HCT116 (cell line): ENCODE measurements around the gene TEX10.

Source experiments
- CEBPB ChIP-seq: IDR thresholded peaks from 2 replicates; pipeline ENCODE4 v1.6.1; 2012; ENCODE audit warnings: low read depth
- EZH2 ChIP-seq: fragments of 200-600 bp; sonication (generic); IDR thresholded peaks from 2 replicates; pipeline ENCODE4 v1.6.1; 2017; ENCODE audit warnings: antibody characterized with exemption, mixed run types
- JUND ChIP-seq: IDR thresholded peaks from 2 replicates; pipeline ENCODE4 v1.6.1; 2012
- POLR2A ChIP-seq: IDR thresholded peaks from 2 replicates; pipeline ENCODE4 v1.7.0; 2011; ENCODE audit warnings: borderline replicate concordance; ENCODE audit not compliant: insufficient read depth, insufficient read length; ENCODE audit errors: extremely low read depth
- POLR2AphosphoS5 ChIP-seq: IDR thresholded peaks from 2 replicates; pipeline ENCODE4 v1.6.1; 2011; ENCODE audit warnings: mild to moderate bottlenecking, low read depth, low read length, moderate library complexity
- SIN3A ChIP-seq: IDR thresholded peaks from 2 replicates; pipeline ENCODE4 v1.6.1; 2012; ENCODE audit warnings: low read depth
- SRF ChIP-seq: IDR thresholded peaks from 2 replicates; pipeline ENCODE4 v1.6.1; 2012; ENCODE audit warnings: low read depth
- YY1 ChIP-seq: IDR thresholded peaks from 2 replicates; pipeline ENCODE4 v1.6.1; 2011; ENCODE audit warnings: low read length, low read depth, moderate library complexity, mild to moderate bottlenecking; ENCODE audit not compliant: insufficient replicate concordance; ENCODE audit errors: extremely low read depth
- ZBTB33 ChIP-seq: IDR thresholded peaks from 2 replicates; pipeline ENCODE4 v1.6.1; 2011; ENCODE audit warnings: mild to moderate bottlenecking, low read length, moderate library complexity; ENCODE audit not compliant: insufficient replicate concordance; ENCODE audit errors: extremely low read depth
- ZNF274 ChIP-seq: fragments of 200-500 bp; sonication (Bioruptor generic); IDR thresholded peaks from 2 replicates; pipeline ENCODE4 v1.6.1; 2014; ENCODE audit warnings: mild to moderate bottlenecking, low read depth, low read length, inconsistent platforms
- TF ChIP-seq, protein P1 (sequence below), 3 experiments: fragments of 200-600 bp in 1 of 3; sonication (generic) in 1 of 3; IDR thresholded peaks in 2 of 3; conservative IDR thresholded peaks in 1 of 3; 2 replicates each; pipeline ENCODE4 v1.5.1; 2012 to 2017; ENCODE audit warnings: low read depth in 2 of 3, low read length in 2 of 3, antibody characterized with exemption in 1 of 3, borderline replicate concordance in 1 of 3, control low read depth in 1 of 3, mild to moderate bottlenecking in 1 of 3, mixed read lengths in 1 of 3, mixed run types in 1 of 3, moderate library complexity in 1 of 3; ENCODE audit not compliant: insufficient read depth in 1 of 3
- TF ChIP-seq, protein P2 (sequence below): IDR thresholded peaks from 2 replicates; pipeline ENCODE4 v1.6.1; 2012

- TF ChIP-seq, protein P1, sequence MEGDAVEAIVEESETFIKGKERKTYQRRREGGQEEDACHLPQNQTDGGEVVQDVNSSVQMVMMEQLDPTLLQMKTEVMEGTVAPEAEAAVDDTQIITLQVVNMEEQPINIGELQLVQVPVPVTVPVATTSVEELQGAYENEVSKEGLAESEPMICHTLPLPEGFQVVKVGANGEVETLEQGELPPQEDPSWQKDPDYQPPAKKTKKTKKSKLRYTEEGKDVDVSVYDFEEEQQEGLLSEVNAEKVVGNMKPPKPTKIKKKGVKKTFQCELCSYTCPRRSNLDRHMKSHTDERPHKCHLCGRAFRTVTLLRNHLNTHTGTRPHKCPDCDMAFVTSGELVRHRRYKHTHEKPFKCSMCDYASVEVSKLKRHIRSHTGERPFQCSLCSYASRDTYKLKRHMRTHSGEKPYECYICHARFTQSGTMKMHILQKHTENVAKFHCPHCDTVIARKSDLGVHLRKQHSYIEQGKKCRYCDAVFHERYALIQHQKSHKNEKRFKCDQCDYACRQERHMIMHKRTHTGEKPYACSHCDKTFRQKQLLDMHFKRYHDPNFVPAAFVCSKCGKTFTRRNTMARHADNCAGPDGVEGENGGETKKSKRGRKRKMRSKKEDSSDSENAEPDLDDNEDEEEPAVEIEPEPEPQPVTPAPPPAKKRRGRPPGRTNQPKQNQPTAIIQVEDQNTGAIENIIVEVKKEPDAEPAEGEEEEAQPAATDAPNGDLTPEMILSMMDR (IDR thresholded peaks at IDR 0.05 in 2 of 3, conservative IDR thresholded peaks at IDR 0.05 in 1 of 3; ENCODE audit: borderline replicate concordance in 1 of 3, insufficient read depth in 1 of 3, low read depth in 2 of 3, low read length in 2 of 3), result no peak
- TF ChIP-seq YY1, result no peak
- no peak for TF ChIP-seq EZH2
- TF ChIP-seq CEBPB, result no peak
- no peak for TF ChIP-seq JUND
- no peak for TF ChIP-seq POLR2AphosphoS5
- no peak for TF ChIP-seq POLR2A
- no peak for TF ChIP-seq ZBTB33
- no peak for TF ChIP-seq ZNF274
- no peak for TF ChIP-seq SRF
- no peak for TF ChIP-seq SIN3A
- TF ChIP-seq, protein P2, sequence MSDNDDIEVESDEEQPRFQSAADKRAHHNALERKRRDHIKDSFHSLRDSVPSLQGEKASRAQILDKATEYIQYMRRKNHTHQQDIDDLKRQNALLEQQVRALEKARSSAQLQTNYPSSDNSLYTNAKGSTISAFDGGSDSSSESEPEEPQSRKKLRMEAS, result no peak
Measured at GRCh38 chr9:100366121-100366520, 13.4 kb upstream of the TEX10 start.
